ENCODE measurements around the gene TMEM273.
A peak's percentile ranks its signal among the peaks of the same experiment; 100 is the strongest.
"Not testable (repeated sequence)": the region's sequence is repeated elsewhere in the genome, so short reads cannot be mapped to it uniquely, and the experiment has no call there.

Gene TMEM273

DNA sequence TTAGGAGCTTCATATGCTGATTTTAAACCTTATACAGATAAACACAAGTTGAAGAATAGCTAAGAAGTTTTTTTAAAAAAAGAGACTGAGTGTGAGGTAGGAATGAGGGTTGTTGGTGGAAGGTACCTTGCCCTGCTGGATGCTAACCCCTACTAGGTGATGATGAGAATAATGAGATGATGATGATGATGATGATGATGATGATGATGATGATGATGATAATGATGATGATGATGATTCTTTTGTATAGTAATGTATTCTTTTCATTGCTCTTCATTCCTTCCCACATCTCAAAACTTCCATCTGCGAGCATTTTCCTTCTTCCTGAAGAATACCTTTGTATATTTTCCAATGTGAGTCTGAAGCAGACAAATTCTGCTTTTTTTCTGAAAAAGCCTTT is 14.1 kb upstream of the TMEM273 start:
- no peak for DNase-seq

DNA sequence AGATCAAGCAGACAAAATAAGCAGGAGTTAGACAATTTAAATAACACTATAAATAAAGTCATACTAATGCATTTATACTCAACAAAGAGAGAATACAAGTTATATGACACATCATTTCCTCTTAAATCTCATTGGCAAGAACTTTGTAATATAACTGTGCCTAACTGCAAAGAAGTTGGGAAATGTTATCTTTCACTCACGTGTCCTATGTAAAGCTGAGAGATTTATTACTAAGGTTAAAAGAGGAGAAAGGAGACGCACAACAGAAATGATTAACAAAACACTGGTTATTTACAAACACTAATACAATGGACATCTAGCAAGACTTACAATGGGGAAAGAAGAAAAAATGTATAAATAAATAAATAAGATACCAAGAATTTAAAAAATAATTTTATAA is 12.7 kb upstream of the TMEM273 start:
- no peak for DNase-seq

DNA sequence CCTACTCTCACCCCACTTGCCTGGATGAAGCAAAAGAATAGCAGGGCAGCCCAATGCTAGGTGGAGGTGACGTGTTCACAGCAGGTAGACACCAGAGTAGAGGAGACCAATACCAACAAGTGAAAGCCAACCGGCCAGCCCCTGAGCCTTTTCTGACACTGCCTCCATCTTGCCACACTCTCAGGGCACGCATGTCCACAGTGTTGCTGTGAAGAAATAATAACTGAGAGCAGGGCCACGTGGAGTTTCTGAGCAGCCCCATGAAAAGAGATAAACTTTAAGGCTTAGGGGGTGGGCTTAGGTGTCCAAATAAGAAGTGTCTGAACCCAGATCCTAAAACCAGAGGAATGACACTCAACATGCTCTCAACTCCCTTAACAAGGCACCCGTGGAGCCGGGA is 9.0 kb upstream of the TMEM273 start:
- no peak for DNase-seq

DNA sequence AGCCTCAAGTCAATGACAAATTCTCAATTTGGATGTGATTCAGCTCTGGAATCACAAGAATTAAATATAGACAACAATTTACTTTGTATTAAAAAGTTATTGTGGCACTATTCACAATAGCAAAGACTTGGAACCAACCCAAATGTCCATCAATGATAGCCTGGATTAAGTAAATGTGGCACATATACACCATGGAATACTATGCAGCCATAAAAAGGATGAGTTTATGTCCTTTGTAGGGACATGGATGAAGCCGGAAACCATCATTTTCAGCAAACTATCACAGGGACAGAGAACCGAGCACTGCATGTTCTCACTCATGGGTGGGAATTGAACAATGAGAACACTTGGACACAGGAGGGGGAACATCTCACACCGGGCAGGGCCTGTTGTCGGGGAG is 7.7 kb upstream of the TMEM273 start:
- not testable (repeated sequence) for DNase-seq

DNA sequence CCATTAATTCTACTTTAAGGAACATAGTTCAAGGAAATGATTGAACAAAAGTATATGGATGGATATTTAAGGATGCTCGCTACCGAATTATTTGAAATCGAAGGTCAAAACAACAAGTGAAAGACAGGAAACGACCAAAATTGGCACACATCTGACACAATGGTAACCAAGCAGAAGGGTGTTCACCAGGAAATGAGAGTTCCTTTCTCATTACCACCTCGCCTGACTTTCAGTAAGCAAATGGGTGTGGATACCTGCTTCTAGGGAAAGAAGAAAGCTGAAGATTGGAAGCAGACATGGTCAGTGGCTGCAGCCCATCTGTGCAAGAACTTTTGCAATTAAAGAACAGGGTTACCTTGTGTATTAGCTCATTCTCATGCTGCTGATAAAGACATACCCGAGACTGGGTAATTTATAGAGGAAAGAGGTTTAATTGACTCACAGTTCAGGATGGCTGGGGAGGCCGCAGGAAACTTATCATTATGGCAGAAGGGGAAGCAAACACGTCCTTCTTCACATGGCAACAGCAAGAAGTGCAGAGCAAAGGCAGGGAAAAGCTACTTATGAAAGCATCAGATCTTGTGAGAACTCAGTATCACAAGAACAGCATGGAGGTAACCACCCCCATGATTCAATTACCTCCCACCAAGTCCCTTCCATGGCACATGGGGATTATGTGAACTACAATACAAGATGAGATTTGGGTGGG is 6.2 kb upstream of the TMEM273 start:
- DNase-seq, result no peak

DNA sequence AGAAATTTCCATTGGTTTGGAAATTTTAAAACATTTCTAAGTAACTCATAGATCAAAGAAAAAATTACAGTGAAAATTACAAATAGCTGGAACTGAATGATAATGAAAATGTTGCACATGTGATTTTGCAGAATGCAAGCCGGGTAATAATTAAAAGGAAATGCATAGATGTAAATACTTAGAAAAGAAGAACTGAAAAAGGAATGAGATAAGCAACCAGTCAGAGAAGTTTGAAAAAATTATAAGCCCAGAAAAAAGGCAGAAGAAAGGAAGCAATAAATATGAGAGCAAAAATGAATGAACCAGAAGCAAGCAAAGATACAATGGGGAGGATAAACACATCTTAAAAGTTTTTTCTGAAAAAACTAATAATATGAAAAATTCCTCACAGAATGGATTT is 3.2 kb upstream of the TMEM273 start:
- no peak for DNase-seq

DNA sequence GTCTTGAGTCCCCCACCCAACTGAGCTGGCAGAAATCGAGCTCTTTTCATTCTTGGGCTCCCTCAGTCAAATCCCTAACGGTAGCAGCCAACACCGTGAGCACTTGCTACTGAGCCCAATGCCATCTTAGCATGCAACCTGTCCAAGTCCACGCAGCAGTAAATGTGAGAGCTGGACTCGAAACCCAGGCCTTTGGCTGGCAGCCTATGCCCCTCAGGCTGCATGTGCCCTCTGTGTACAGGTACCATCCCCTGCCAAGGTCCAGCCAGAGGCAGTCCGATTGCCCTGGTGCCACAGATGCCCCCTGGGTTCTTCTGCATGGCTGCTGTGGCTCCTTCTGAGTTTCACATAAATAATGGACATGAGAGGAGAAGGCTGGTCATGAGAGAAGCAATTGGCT is 1.2 kb upstream of the TMEM273 start:
- DNase-seq, result no peak

DNA sequence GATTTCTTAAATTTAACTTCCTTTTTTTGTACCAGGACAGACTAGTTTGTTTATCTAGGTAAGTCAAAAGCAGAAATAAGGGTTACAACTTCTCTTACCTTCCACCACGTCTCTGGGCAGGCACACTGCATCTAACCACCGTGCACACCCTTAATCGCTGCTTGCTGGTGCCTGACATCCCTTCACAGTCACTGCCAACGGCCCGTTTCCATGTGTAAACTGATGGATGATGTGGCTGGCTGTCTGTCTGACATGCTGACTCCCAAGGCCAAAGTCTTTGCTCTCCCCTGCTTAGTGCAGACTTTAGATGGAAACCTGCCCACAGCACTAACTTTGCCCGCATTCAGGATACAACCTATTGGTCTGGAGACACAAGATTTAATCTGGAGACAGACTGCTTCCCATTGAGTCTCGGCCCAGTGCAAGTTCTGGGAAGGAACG is 1.1 kb downstream of the TMEM273 start:
- DNase-seq, result no peak

DNA sequence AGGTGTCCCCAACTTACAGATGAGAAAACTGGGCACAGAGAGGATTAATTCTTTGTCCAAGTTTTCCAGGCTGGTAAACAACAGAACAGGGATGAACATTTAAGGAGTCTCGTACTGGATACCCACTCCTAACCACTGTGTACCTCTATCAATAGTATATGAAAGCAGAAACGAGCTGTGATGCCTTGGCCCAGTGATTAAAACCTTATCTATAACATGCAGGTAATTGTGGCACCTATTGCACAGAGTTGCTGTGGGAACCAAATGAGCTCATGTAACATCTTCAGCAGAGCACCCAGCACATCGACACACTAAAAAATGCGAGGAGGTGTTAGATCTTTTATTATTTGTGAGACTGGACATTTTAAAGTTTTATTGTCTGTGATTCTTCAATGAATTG is 1.6 kb downstream of the TMEM273 start:
- no peak for DNase-seq

DNA sequence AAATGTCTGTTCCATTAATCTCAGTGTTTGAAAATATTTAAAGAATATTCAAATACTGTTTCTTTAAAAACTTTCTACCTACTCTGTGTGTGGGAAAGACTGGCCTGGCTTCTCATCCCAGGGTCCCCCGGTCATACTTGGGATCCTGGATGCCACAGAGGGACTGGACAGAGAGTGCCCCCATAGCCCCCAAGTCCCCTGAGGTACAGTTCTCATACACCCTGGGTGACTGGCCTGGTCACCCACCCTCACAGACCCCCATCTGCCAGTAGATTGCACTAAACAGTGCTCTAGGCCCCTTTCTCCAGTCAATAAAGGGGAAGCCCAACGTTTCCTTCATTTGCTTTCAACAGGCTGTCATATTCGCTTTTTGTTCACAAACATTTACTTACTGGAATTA is 3.0 kb downstream of the TMEM273 start:
- no peak for DNase-seq

DNA sequence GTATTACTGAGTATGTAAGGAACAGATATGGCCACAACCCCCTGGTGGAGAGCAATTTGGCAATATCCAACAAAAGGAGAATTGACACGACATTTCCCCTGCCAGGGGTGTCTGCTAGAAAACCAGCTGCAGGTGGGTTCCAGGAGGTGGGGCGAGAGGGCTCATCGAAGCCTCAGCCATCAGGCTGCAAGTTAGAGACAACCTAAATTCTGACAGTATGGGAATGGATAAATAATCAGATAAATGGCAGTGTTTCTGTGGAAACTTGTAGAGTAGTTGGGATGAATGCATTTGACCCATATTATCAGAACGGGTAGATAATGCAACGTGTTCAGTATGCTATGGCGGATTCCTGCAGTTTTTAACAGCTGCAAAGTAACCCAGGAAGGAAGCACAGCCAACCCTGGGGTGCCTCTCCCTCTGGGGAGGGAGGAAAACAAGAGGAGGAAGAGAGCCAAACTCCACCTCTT is 3.5 kb downstream of the TMEM273 start:
- no peak for DNase-seq

DNA sequence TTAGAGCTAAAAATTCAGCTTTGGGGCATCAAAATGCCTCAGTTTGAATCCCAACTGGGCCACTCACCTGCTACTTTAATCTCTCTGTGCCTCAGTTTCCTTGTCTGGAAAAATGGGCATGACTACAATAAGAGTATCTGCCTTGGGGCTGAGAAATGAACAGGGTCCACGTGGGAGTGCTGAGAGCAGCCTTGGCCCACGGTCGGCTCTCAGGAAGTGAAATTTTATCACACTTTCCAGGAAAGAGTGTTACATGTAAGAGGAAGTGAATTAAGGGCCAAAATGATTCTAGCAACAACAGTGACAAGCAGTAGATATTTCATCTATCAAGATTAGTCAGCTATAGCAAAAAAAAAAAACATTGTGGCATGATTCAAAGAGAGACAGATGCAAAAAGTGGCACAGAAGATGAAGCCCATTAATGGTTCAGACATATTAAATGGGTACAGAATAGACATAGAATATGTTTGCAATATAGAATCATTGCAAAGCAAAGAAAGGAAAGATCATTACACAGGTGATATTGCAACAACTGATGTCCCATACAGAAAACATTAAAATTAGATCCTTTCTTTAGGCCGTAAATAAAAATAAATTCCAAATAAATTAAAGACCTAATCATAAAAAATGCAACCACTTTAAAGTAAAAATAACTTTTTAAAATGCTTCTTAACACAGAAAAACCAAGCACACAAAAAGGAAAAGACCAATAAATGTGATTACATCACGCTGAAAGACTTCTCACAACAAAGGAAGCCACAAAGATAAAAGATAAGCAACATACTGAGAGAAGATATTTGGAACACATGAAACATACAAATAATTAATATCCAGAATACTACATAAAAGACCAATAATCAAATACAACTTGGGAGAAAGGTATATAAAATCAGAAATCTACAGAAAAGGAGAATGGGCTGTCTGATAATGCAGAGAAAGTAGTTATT is 4.3 kb downstream of the TMEM273 start:
- DNase-seq, result no peak

DNA sequence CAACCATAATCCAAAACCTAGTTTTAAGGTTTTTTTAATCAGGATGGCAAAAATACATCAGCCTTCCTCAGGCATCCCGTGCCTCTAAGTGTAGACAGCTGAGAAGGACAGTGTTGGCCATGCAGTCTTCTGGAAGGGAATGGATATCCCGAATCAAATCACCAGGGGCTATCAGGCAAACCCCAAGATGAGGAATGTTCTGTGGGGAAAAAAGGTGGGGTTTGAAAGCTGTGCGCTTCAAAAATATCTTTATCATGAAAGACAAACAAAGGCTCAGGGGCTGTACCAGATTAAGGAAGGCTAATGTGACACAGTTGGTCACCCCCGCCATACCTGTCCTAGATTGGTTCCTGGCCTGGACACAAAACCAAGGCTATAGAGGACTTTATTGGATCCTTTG is 5.4 kb downstream of the TMEM273 start:
- DNase-seq, result no peak

DNA sequence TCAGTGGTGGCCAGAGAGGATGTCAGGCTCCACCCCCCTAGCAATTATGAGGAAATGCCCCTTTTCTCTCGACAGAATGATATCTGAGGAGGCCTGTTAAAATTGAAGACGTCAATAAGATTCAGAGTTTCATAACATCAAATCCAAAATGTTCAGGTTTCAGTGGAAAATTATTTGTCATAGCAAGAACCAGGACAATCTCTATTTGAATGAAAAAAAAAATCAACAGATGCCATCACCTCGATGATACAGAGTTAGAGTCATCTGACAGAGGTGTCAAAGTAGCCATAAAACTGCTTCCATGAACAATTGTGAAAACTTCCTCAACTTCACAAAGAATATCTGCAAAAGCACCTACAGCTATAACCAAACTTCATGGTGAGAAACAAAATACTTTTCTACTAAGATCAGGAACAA is 7.7 kb downstream of the TMEM273 start:
- DNase-seq, result no peak

DNA sequence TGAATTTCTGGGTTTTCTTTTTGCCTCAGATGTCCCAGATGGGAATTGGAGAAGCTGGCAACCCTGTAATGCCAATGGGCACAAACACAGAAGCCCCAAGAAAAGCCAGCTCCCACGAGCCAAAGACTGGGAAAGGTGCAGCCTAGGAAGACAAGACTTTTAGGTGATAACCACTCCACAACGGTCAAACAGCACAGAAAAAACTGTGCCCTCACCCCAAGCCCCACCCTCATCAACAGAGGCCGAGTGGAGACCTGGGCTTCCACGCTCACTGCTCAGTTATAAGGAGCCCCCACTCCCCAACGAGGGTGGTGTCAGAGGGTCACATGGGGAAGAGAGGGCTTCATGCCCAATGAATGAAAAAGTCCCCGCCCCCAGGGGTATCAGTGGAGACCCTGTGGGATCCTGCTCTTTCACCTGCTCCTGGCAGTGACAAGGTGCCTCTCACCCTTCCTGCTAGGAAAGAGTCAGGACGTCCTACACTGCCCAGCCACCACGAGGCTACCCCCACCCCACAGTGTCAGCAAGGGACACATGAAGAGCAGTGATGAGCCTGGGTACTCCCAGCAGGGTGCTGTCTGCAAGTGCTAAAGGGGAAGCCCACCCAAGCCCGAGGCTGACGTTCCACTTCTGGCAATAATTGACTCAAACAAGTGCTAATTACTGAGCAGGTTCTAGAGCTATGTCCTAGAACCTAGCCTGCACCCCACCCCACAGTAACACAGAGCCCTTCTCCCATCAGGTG is 8.3 kb downstream of the TMEM273 start:
- DNase-seq, result no peak

DNA sequence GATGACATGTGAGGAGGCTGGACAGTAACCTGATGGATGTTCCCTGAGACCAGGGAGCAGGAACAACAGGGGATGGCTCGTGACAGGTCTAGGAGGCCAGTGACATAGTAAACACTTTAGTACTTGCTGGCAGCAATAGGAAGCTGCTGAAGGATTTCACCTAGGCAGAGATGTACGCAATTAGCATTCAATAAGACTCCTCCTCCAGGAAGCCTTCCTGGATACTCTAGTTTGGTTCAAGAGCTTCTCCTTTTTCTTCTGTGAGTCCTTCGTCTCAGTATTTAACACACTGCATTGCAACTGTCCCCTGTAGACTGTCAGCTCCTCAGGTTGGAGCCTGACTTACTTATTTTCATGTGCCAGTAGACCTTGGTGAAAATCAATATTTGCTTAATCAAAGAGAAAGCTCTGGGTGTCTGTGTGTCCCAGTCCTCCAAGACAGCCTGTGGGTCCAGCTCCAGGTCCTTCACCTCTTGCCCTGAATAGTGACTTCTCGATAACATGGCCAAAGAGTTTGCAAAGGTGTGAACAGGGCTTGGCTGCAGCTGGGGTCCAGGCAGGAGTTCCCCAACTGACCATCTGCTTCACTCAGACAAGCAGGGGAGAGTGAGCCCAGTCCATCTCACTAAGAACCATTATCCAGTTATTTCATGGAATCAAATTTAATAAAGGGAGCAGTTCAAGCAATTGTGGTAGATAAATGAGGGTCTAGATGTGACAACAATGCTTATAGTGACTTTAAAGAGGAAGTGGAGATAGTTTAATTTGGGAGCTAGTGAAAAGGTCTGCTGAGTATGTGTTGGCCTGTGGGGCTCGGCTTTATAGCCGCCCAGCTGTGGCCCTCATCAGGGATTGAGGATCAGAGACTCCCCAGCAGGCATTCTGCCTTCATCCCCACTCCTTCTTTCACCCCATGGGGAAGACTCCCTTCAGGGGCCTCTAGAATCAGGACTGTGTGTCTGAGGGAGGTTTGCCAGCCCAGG is 9.4 kb downstream of the TMEM273 start:
- no peak for DNase-seq

DNA sequence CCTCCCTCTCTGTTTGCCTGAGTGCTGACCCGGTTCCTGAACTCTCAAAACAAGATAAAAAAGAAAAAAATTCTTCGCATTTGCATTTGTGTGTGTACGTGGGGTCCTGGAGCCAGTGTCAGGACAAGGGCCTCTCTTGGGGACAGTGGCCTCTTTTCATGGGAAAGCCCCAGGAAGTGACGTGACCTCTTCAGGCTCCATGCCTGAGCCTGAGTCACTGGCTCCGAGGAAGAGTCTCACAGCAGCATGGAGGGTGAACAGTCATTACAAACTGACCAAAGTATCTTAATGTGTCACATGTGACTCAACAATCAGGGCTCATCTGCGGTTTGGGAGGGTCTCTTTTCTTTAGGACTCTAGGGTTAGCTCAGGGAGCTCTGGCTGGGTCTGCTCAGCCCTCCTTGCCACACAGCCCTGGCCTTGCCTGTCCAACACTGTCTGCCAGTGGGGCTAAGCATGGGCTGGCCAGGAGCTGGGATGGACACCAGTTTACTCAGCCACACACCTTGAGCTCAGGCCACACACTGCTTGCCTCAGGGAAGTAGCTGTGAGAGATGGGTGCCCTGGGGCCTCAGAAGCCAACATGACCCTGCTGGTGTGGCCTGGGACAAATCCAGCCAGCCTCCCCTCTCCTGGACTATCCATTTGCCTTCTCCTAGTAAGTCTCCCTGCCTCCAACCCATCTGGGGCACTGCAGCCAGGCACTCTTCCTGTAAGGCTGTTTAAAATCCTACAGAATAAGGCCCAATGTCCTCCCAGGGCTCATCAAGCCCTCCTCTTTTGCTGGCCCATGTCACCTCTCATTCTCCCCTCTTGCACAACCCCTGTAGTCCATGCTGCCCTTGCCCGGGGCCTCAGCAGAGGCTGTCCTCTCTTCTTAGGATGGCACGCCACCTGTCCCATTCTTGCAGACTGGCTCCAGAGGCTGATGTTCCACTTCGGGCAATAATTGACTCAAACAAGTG is 10.5 kb downstream of the TMEM273 start:
- peak; percentile 61 for DNase-seq

DNA sequence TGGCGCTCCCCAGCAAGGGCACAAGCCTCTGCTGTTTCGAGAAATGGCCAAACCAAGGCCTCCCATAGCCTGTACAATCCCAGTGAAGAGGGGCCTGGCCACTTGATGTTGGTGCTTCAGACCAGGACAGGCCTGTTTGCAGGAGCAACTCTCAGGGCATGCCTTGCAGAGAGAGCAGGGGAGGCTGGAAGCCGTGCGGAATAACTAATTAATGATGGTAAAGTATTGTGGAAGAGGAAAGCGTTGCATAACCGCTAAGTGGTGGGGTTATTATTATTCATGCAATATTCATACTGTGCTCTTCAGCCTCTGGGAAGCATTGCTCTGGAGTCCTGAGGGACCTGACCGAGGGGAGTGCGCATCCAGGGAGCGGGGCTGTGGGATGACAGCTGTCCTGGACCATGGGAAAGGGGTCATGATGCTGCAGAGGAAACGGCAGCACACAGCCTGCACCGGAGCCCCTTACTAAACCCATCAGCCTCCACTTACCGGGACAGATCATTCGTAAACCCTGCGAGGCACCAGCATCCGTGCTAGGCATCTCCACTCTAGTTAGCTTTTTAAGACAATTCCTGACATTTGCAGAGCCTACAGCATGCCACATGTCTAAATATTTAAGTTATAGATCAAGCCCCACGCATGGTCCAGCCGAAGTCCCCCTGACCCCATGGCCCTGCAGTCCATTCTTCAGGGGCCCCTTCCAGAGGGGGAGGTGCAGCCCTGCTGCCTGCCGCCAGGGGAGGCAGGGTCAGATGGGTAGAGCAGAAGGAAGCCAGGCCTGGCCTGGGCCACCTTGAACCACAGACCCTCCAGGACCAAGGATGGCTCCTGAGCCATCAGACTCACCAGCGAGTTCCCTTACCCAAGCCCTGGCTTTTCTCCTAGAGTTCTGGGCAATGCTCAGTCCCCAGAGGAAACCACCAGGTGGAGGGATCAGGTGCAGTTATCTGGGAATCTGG is 11.6 kb downstream of the TMEM273 start:
- no peak for DNase-seq

DNA sequence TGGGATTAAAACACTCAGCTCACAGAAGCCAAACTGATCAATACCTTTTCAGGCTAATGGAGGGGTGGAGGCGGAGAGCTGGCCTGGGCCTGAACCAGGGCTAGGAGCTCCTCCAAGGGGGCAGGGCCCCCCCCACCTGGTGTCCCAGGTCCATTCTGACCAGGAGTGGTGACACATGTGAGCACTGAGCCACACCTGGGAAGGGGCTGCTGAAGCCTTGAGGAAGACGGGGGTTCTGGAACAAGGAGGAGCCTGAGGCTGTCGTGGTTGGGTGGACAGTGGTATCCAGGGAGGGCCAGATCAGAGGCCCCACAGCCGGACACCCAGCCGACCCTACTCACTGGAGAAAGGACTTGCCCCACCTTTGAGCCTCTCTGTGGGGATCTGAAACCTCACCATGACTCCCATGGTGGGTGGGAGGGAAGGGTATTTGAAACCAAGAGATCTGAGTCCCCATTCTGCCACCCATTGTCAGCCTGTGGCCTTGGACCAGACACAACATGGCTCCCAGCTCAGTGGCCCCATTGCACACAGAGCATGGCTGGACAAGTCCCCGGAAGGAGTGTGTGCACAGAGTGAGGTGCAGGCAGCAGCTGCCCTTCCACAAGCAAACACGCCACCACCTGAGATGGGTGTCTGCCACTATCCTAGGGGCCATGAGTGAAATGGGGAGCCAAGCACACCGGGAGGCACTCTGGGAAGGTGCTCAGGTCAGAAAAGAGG is 12.4 kb downstream of the TMEM273 start:
- no peak for DNase-seq
